ENCODE measurements around the gene MEIS3.
A peak's percentile ranks its signal among the peaks of the same experiment; 100 is the strongest.

MEIS3 gene

GRCh38 chr19:47428177-47428894 is 9.0 kb upstream of the MEIS3 start:
- H3K4me1 ChIP-seq (ENCODE audit: insufficient read depth, insufficient read length): peaks cover 3% of the 10 kb centered on the region
- TF ChIP-seq ZNF274 (IDR thresholded peaks at IDR 0.05; ENCODE audit: low read depth, low read length) (no peak), SUZ12 (IDR thresholded peaks at IDR 0.05; ENCODE audit: extremely low read depth, insufficient read depth, insufficient read length) (no peak), YY1 (IDR thresholded peaks at IDR 0.05; ENCODE audit: insufficient read depth, insufficient read length) (no peak)
- peak; percentile 87 for DNase-seq (ENCODE audit: low read depth, low spot score)
- peak overlapping the region; percentile 28 for H3K4me3 ChIP-seq (ENCODE audit: insufficient read length, low read depth)
- peaks cover 12% of the 10 kb centered on the region for H3K27me3 ChIP-seq (ENCODE audit: insufficient read depth, insufficient read length)
- peak overlapping the region; percentile 32 for H3K9ac ChIP-seq (ENCODE audit: insufficient read length, low read depth)
- 0 out of 2 replicates have a peak, but pooled peaks cover 6% of the 10 kb centered on the region for H3K9me3 ChIP-seq (ENCODE audit: insufficient read depth, low read length)
- H3K36me3 ChIP-seq (ENCODE audit: insufficient read depth, insufficient read length, low read length): no peaks in the 10 kb centered on the region

GRCh38 chr19:47427241-47428176 is 8.2 kb upstream of the MEIS3 start:
- no peaks in the 10 kb centered on the region for H3K9me3 ChIP-seq (ENCODE audit: insufficient read depth, low read length)
- no peaks in the 10 kb centered on the region for H3K36me3 ChIP-seq (ENCODE audit: insufficient read depth, insufficient read length, low read length)
- peak overlapping the region; percentile 24 for H3K4me3 ChIP-seq (ENCODE audit: insufficient read length, low read depth)
- H3K4me1 ChIP-seq (ENCODE audit: insufficient read depth, insufficient read length): peaks cover 3% of the 10 kb centered on the region
- DNase-seq (ENCODE audit: low read depth, low spot score): peak; percentile 67
- peak overlapping the region; percentile 71 for H3K9ac ChIP-seq (ENCODE audit: insufficient read length, low read depth)
- H3K27me3 ChIP-seq (ENCODE audit: insufficient read depth, insufficient read length): peaks cover 20% of the 10 kb centered on the region
- TF ChIP-seq ZNF274 (IDR thresholded peaks at IDR 0.05; ENCODE audit: low read depth, low read length): no peak
- TF ChIP-seq SUZ12 (IDR thresholded peaks at IDR 0.05; ENCODE audit: extremely low read depth, insufficient read depth, insufficient read length): no peak
- TF ChIP-seq YY1 (IDR thresholded peaks at IDR 0.05; ENCODE audit: insufficient read depth, insufficient read length): no peak

GRCh38 chr19:47423203-47423882 is 4.0 kb upstream of the MEIS3 start:
- no peaks in the 10 kb centered on the region for H3K36me3 ChIP-seq (ENCODE audit: insufficient read depth, insufficient read length, low read length)
- no peak overlapping the region for H3K4me3 ChIP-seq (ENCODE audit: insufficient read length, low read depth)
- TF ChIP-seq SUZ12 (IDR thresholded peaks at IDR 0.05; ENCODE audit: extremely low read depth, insufficient read depth, insufficient read length) (no peak), YY1 (IDR thresholded peaks at IDR 0.05; ENCODE audit: insufficient read depth, insufficient read length) (no peak), ZNF274 (IDR thresholded peaks at IDR 0.05; ENCODE audit: low read depth, low read length) (no peak)
- H3K27me3 ChIP-seq (ENCODE audit: insufficient read depth, insufficient read length): peaks cover 44% of the 10 kb centered on the region
- no peaks in the 10 kb centered on the region for H3K4me1 ChIP-seq (ENCODE audit: insufficient read depth, insufficient read length)
- DNase-seq (ENCODE audit: low read depth, low spot score): no peak
- H3K9ac ChIP-seq (ENCODE audit: insufficient read length, low read depth): no peak overlapping the region
- H3K9me3 ChIP-seq (ENCODE audit: insufficient read depth, low read length): no peaks in the 10 kb centered on the region

- H3K36me3 ChIP-seq (ENCODE audit: insufficient read depth, insufficient read length, low read length): no peaks in the 10 kb centered on the region
- no peak overlapping the region for H3K4me3 ChIP-seq (ENCODE audit: insufficient read length, low read depth)
- H3K4me1 ChIP-seq (ENCODE audit: insufficient read depth, insufficient read length): peaks cover 6% of the 10 kb centered on the region
- DNase-seq (ENCODE audit: low read depth, low spot score): no peak
- H3K9ac ChIP-seq (ENCODE audit: insufficient read length, low read depth): peak overlapping the region; percentile 0
- peaks cover 52% of the 10 kb centered on the region for H3K27me3 ChIP-seq (ENCODE audit: insufficient read depth, insufficient read length)
- TF ChIP-seq SUZ12 (IDR thresholded peaks at IDR 0.05; ENCODE audit: extremely low read depth, insufficient read depth, insufficient read length): no peak
- no peak for TF ChIP-seq ZNF274 (IDR thresholded peaks at IDR 0.05; ENCODE audit: low read depth, low read length)
- TF ChIP-seq YY1 (IDR thresholded peaks at IDR 0.05; ENCODE audit: insufficient read depth, insufficient read length): no peak
- no peaks in the 10 kb centered on the region for H3K9me3 ChIP-seq (ENCODE audit: insufficient read depth, low read length)
Observed at GRCh38 chr19:47422417-47423163, 3.3 kb upstream of the MEIS3 start.

GRCh38 chr19:47421844-47422395 is 2.6 kb upstream of the MEIS3 start:
- peaks cover 9% of the 10 kb centered on the region for H3K4me1 ChIP-seq (ENCODE audit: insufficient read depth, insufficient read length)

GRCh38 chr19:47421244-47421786 is 2.0 kb upstream of the MEIS3 start:
- Histone ChIP-seq H3K27me3 (ENCODE audit: insufficient read depth, insufficient read length) (peaks cover 53% of the 10 kb centered on the region), H3K36me3 (ENCODE audit: insufficient read depth, insufficient read length, low read length) (peaks cover 1% of the 10 kb centered on the region), H3K4me3 (ENCODE audit: insufficient read length, low read depth) (no peak overlapping the region), H3K9ac (ENCODE audit: insufficient read length, low read depth) (peak overlapping the region; percentile 50), H3K4me1 (ENCODE audit: insufficient read depth, insufficient read length) (peaks cover 9% of the 10 kb centered on the region), H3K9me3 (ENCODE audit: insufficient read depth, low read length) (no peaks in the 10 kb centered on the region)
- DNase-seq (ENCODE audit: low read depth, low spot score): no peak
- no peak for TF ChIP-seq YY1 (IDR thresholded peaks at IDR 0.05; ENCODE audit: insufficient read depth, insufficient read length)
- TF ChIP-seq SUZ12 (IDR thresholded peaks at IDR 0.05; ENCODE audit: extremely low read depth, insufficient read depth, insufficient read length): no peak
- no peak for TF ChIP-seq ZNF274 (IDR thresholded peaks at IDR 0.05; ENCODE audit: low read depth, low read length)

More at GRCh38 chr19:47421844-47422395, 2.6 kb upstream of the MEIS3 start:
- no peaks in the 10 kb centered on the region for H3K36me3 ChIP-seq (ENCODE audit: insufficient read depth, insufficient read length, low read length)
- H3K9ac ChIP-seq (ENCODE audit: insufficient read length, low read depth): peak overlapping the region; percentile 0
- peaks cover 53% of the 10 kb centered on the region for H3K27me3 ChIP-seq (ENCODE audit: insufficient read depth, insufficient read length)
- no peaks in the 10 kb centered on the region for H3K9me3 ChIP-seq (ENCODE audit: insufficient read depth, low read length)
- TF ChIP-seq YY1 (IDR thresholded peaks at IDR 0.05; ENCODE audit: insufficient read depth, insufficient read length): no peak
- TF ChIP-seq SUZ12 (IDR thresholded peaks at IDR 0.05; ENCODE audit: extremely low read depth, insufficient read depth, insufficient read length): no peak
- no peak for TF ChIP-seq ZNF274 (IDR thresholded peaks at IDR 0.05; ENCODE audit: low read depth, low read length)
- H3K4me3 ChIP-seq (ENCODE audit: insufficient read length, low read depth): no peak overlapping the region
- no peak for DNase-seq (ENCODE audit: low read depth, low spot score)
